ENCODE data around the gene ADAMTS17. TPM values are rescaled to one million over a fixed set of nuclear protein-coding genes. Genes with fewer than 3 reads are reported as not detected.

Gene ADAMTS17, protein sequence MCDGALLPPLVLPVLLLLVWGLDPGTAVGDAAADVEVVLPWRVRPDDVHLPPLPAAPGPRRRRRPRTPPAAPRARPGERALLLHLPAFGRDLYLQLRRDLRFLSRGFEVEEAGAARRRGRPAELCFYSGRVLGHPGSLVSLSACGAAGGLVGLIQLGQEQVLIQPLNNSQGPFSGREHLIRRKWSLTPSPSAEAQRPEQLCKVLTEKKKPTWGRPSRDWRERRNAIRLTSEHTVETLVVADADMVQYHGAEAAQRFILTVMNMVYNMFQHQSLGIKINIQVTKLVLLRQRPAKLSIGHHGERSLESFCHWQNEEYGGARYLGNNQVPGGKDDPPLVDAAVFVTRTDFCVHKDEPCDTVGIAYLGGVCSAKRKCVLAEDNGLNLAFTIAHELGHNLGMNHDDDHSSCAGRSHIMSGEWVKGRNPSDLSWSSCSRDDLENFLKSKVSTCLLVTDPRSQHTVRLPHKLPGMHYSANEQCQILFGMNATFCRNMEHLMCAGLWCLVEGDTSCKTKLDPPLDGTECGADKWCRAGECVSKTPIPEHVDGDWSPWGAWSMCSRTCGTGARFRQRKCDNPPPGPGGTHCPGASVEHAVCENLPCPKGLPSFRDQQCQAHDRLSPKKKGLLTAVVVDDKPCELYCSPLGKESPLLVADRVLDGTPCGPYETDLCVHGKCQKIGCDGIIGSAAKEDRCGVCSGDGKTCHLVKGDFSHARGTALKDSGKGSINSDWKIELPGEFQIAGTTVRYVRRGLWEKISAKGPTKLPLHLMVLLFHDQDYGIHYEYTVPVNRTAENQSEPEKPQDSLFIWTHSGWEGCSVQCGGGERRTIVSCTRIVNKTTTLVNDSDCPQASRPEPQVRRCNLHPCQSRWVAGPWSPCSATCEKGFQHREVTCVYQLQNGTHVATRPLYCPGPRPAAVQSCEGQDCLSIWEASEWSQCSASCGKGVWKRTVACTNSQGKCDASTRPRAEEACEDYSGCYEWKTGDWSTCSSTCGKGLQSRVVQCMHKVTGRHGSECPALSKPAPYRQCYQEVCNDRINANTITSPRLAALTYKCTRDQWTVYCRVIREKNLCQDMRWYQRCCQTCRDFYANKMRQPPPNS
- 0.25 TPM in 1 of 2 replicates, not detected in the other for total RNA-seq (2012; rRNA removed)

GRCh38 chr15:100341750-100342560 is at the start of gene ADAMTS17:
Gene ADAMTS17, minus strand, starts transcription at chr15:100341975. Its CDS starts 76 bp downstream, at chr15:100341899.
- Histone ChIP-seq H3K27me3 (ENCODE audit: control insufficient read depth, insufficient read depth, low read length) (peaks cover 31% of the 10 kb centered on the region), H3K4me3 (ENCODE audit: low read length) (peak within 1 kb of the TSS; percentile 70), H3K9ac (ENCODE audit: low read depth, low read length) (no peak within 1 kb of the TSS), H3K9me3 (replicated peaks; ENCODE audit: low read length) (no peaks in the 10 kb centered on the region), H3K4me1 (ENCODE audit: control insufficient read depth, insufficient read depth, low read length) (peaks cover 4% of the 10 kb centered on the region), H3K4me2 (ENCODE audit: low read length) (peak within 1 kb of the TSS; percentile 93), H3K36me3 (ENCODE audit: insufficient read depth, low read length) (no peaks in the 10 kb centered on the region)

GRCh38 chr15:100385300-100386050 is 43.7 kb upstream of the ADAMTS17 start:
- Histone ChIP-seq H3K4me2 (ENCODE audit: low read length) (no peak overlapping the region), H3K9ac (ENCODE audit: low read depth, low read length) (no peak overlapping the region), H3K36me3 (ENCODE audit: insufficient read depth, low read length) (no peaks in the 10 kb centered on the region), H3K27me3 (ENCODE audit: control insufficient read depth, insufficient read depth, low read length) (no peaks in the 10 kb centered on the region), H3K4me1 (ENCODE audit: control insufficient read depth, insufficient read depth, low read length) (no peaks in the 10 kb centered on the region), H3K9me3 (replicated peaks; ENCODE audit: low read length) (peaks cover 7% of the 10 kb centered on the region), H3K4me3 (ENCODE audit: low read length) (no peak overlapping the region)

DNA sequence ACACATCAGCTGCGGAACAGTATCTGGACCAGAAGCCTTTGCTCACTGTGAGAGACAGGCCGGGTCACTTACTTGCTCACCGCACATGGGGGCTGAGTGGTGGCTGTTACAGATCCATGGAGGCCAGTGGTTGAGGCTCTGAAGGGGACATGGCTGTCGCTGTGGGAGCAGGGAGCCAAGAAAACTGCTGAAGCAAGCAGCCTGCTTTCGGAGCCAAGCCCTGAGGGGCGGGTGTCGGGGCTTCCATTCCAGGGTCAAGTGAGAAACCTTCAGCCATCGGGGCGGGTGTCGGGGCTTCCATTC is 42.3 kb upstream of the ADAMTS17 start:
- H3K4me3 ChIP-seq (ENCODE audit: low read length): no peak overlapping the region
- no peak overlapping the region for H3K9ac ChIP-seq (ENCODE audit: low read depth, low read length)
- no peak overlapping the region for H3K4me2 ChIP-seq (ENCODE audit: low read length)
- H3K36me3 ChIP-seq (ENCODE audit: insufficient read depth, low read length): no peaks in the 10 kb centered on the region
- no peaks in the 10 kb centered on the region for H3K27me3 ChIP-seq (ENCODE audit: control insufficient read depth, insufficient read depth, low read length)
- H3K4me1 ChIP-seq (ENCODE audit: control insufficient read depth, insufficient read depth, low read length): no peaks in the 10 kb centered on the region
- H3K9me3 ChIP-seq (replicated peaks; ENCODE audit: low read length): peaks cover 7% of the 10 kb centered on the region

GRCh38 chr15:100383302-100384107 is 41.7 kb upstream of the ADAMTS17 start:
- Histone ChIP-seq H3K9ac (ENCODE audit: low read depth, low read length) (no peak overlapping the region), H3K27me3 (ENCODE audit: control insufficient read depth, insufficient read depth, low read length) (no peaks in the 10 kb centered on the region), H3K9me3 (replicated peaks; ENCODE audit: low read length) (peaks cover 7% of the 10 kb centered on the region), H3K4me3 (ENCODE audit: low read length) (no peak overlapping the region), H3K4me2 (ENCODE audit: low read length) (no peak overlapping the region), H3K36me3 (ENCODE audit: insufficient read depth, low read length) (no peaks in the 10 kb centered on the region), H3K4me1 (ENCODE audit: control insufficient read depth, insufficient read depth, low read length) (no peaks in the 10 kb centered on the region)

DNA sequence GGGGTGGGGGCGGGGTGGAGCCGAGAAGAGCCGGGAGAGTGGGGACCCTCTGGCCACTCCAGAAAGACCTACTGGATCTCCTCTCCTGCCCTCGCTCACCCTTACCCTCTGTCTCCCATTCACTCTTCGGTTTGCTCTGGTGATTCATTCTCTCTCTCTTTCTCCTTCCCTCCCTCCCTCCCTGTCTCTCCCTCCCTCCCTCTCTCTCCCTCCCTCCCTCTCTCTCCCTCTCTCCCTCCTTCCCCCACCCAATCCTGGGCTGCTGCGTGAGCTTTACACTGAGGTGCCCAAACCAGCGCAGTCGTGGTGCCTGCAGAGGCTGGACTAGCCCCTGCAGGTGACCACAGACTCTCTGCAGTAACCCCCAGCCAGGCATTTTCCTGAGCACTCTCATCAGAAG is 32.2 kb upstream of the ADAMTS17 start:
- Histone ChIP-seq H3K27me3 (ENCODE audit: control insufficient read depth, insufficient read depth, low read length) (no peaks in the 10 kb centered on the region), H3K4me3 (ENCODE audit: low read length) (no peak overlapping the region), H3K9ac (ENCODE audit: low read depth, low read length) (no peak overlapping the region), H3K36me3 (ENCODE audit: insufficient read depth, low read length) (no peaks in the 10 kb centered on the region), H3K4me2 (ENCODE audit: low read length) (no peak overlapping the region), H3K9me3 (replicated peaks; ENCODE audit: low read length) (no peaks in the 10 kb centered on the region), H3K4me1 (ENCODE audit: control insufficient read depth, insufficient read depth, low read length) (no peaks in the 10 kb centered on the region)

- Histone ChIP-seq H3K4me1 (ENCODE audit: control insufficient read depth, insufficient read depth, low read length) (no peaks in the 10 kb centered on the region), H3K36me3 (ENCODE audit: insufficient read depth, low read length) (no peaks in the 10 kb centered on the region), H3K4me2 (ENCODE audit: low read length) (no peak overlapping the region), H3K9me3 (replicated peaks; ENCODE audit: low read length) (no peaks in the 10 kb centered on the region), H3K27me3 (ENCODE audit: control insufficient read depth, insufficient read depth, low read length) (no peaks in the 10 kb centered on the region), H3K4me3 (ENCODE audit: low read length) (no peak overlapping the region), H3K9ac (ENCODE audit: low read depth, low read length) (no peak overlapping the region)
Measured at GRCh38 chr15:100373120-100373896, 31.5 kb upstream of the ADAMTS17 start.

DNA sequence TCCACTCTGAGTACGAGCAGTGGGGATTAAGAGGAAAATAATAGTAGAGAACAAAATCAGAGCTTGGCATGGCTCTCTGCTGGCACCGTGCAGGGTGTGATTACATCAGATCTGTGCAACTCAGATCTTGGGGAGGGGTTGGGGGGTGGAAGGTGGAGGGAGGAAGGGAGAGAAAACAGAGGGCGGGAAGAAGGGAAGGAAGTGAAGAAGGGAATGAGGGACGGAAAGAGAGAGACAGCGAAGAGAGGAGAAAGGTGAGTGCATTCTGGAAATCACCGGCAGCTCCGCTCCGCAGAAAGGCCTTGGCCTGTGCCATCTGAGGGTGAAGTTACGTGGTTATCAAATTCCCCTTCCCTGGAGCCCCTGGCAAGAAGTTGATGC is 31.0 kb upstream of the ADAMTS17 start:
- Histone ChIP-seq H3K4me1 (ENCODE audit: control insufficient read depth, insufficient read depth, low read length) (no peaks in the 10 kb centered on the region), H3K9ac (ENCODE audit: low read depth, low read length) (no peak overlapping the region), H3K4me3 (ENCODE audit: low read length) (no peak overlapping the region)

DNA sequence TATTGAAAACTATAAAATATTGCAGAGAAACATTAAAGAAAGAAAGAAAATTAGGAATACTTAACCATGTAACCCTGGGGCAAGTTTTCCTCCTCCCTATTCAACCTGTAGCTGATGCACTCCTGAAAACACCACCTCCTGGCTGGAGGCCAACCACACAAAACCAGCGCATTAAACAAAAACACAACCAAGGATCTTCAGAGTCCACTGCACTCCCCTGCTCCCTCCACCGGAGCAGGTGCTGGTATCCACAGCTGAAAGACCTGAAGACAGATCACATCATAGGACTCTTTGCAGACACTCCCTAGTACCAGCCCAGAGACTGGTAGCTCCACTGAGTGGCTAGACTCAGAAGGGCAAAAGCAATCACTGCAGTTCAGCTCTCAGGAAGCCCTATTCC is 13.6 kb upstream of the ADAMTS17 start:
- H3K4me2 ChIP-seq (ENCODE audit: low read length): no peak overlapping the region
- H3K27me3 ChIP-seq (ENCODE audit: control insufficient read depth, insufficient read depth, low read length): no peaks in the 10 kb centered on the region
- peaks cover 5% of the 10 kb centered on the region for H3K4me1 ChIP-seq (ENCODE audit: control insufficient read depth, insufficient read depth, low read length)
- H3K9ac ChIP-seq (ENCODE audit: low read depth, low read length): no peak overlapping the region
- H3K9me3 ChIP-seq (replicated peaks; ENCODE audit: low read length): no peaks in the 10 kb centered on the region
- H3K4me3 ChIP-seq (ENCODE audit: low read length): no peak overlapping the region
- H3K36me3 ChIP-seq (ENCODE audit: insufficient read depth, low read length): no peaks in the 10 kb centered on the region

More for the DNA sequence above, 31.0 kb upstream of the ADAMTS17 start:
- H3K36me3 ChIP-seq (ENCODE audit: insufficient read depth, low read length): no peaks in the 10 kb centered on the region
- no peak overlapping the region for H3K4me2 ChIP-seq (ENCODE audit: low read length)
- no peaks in the 10 kb centered on the region for H3K27me3 ChIP-seq (ENCODE audit: control insufficient read depth, insufficient read depth, low read length)
- no peaks in the 10 kb centered on the region for H3K9me3 ChIP-seq (replicated peaks; ENCODE audit: low read length)

DNA sequence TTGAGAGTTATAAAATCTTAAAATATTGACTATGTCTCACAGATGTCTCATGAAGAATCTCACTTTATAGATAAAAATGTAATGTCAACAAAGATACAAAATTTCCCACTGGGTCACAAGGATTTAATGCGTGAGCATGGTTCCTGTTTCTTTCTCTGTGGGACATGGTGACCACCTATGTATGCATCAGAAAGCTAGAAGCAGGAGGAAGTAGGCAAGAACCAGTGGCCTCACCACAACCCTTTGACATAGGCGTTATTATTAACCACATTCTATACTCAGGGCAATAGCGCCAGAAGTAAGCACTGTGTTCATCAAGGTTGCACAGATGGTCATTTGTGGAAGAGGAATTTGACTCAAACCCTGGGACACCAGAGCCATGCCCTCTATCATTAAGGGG is 11.7 kb upstream of the ADAMTS17 start:
- H3K4me3 ChIP-seq (ENCODE audit: low read length): no peak overlapping the region
- H3K27me3 ChIP-seq (ENCODE audit: control insufficient read depth, insufficient read depth, low read length): no peaks in the 10 kb centered on the region
- H3K4me2 ChIP-seq (ENCODE audit: low read length): no peak overlapping the region
- no peak overlapping the region for H3K9ac ChIP-seq (ENCODE audit: low read depth, low read length)
- peaks cover 10% of the 10 kb centered on the region for H3K4me1 ChIP-seq (ENCODE audit: control insufficient read depth, insufficient read depth, low read length)
- H3K36me3 ChIP-seq (ENCODE audit: insufficient read depth, low read length): no peaks in the 10 kb centered on the region
- no peaks in the 10 kb centered on the region for H3K9me3 ChIP-seq (replicated peaks; ENCODE audit: low read length)

Data from skeletal muscle satellite cell (primary cell).